DMS53 treated with DMSO at 0.1 percent for 48 hours (cell line): ENCODE measurements around the gene HDDC2.

ENCODE experiments used
- DNase-seq: peaks from one replicate; lab custom pipeline; 2025; ENCODE audit not compliant: unreplicated experiment; lab: John Stamatoyannopoulos, UW

Gene HDDC2

GRCh38 chr6:125245109-125245508, 56.7 kb downstream of the HDDC2 start:
- no peak for DNase-seq

DNA sequence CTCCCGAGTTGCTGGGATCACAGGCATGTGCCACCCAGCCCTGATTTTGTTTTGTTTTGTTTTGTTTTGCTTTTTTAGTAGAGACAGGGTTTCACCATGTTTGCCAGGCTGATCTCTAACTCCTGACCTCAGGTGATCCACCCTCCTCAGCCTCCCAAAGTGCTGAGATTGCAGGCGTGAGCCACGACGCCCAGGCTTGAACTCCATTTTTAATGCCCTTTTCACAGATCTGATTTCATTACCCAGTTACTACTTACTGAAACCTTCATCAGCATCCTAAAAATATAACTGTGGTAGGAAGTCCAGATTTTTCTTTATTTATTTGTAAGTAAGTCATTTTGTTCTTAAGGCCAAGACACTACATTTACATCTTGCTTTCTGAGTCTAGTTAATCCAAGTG, 64.0 kb downstream of the HDDC2 start:
- DNase-seq, result no peak

- no peak for DNase-seq
Observed at GRCh38 chr6:125236536-125237327, 65.0 kb downstream of the HDDC2 start.

GRCh38 chr6:125233202-125233601, 68.6 kb downstream of the HDDC2 start:
- no peak for DNase-seq

DNA sequence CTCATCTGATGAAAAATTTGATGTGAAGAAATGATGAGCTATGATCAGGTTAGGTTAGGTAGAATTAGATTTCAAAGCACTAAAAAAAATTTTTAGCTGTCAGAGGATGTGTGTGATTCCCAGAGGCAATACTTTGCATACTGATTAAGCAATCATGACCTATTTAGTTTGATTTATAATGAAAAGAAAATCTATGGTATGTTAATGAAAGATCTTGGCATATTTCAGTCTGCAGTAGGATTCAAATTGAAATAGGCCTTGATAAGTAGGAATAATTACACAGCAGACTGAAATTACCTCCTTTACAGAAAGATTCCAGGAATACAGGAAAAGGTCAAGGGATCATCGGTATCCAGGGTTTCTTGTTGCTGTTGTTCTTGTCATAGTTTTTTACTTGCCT, 69.3 kb downstream of the HDDC2 start:
- DNase-seq, result no peak

GRCh38 chr6:125231574-125232343, 70.0 kb downstream of the HDDC2 start:
- DNase-seq, result no peak

GRCh38 chr6:125231133-125231532, 70.6 kb downstream of the HDDC2 start:
- no peak for DNase-seq

- DNase-seq, result no peak
Observed at GRCh38 chr6:125230674-125231073, 71.1 kb downstream of the HDDC2 start.

GRCh38 chr6:125228981-125229479, 72.7 kb downstream of the HDDC2 start:
- DNase-seq, result no peak

GRCh38 chr6:125227244-125227643, 74.5 kb downstream of the HDDC2 start:
- no peak for DNase-seq
